Parathyroid adenoma (tissue), 2 donors: Measurements from ENCODE around the gene LRRC57.

Experiments
- H2AFZ ChIP-seq: fragments of 300-600 bp; sonication (generic); one replicate; pipeline ENCODE4 v1.7.0; 2017; ENCODE audit warnings: antibody characterized with exemption, mild to moderate bottlenecking
- H3K27ac ChIP-seq: fragments of 300-600 bp; sonication (generic); one replicate; pipeline ENCODE4 v1.7.0; 2017
- H3K27me3 ChIP-seq: fragments of 300-600 bp; sonication (generic); one replicate; pipeline ENCODE4 v1.7.0; 2017; ENCODE audit warnings: low read length; ENCODE audit not compliant: control insufficient read depth, insufficient read depth
- H3K36me3 ChIP-seq: fragments of 300-600 bp; sonication (generic); one replicate; pipeline ENCODE4 v1.7.0; 2017; ENCODE audit warnings: low read length; ENCODE audit not compliant: control insufficient read depth, insufficient read depth
- H3K4me1 ChIP-seq: fragments of 300-600 bp; sonication (generic); one replicate; pipeline ENCODE4 v1.7.0; 2017; ENCODE audit warnings: control low read depth
- H3K4me2 ChIP-seq: fragments of 300-600 bp; sonication (generic); one replicate; pipeline ENCODE4 v1.7.0; 2017; ENCODE audit warnings: low read length
- H3K4me3 ChIP-seq: fragments of 300-600 bp; sonication (generic); one replicate; pipeline ENCODE4 v1.7.0; 2017; ENCODE audit warnings: low read depth, low read length
- H3K79me2 ChIP-seq: fragments of 300-600 bp; sonication (generic); one replicate; pipeline ENCODE4 v1.7.0; 2017; ENCODE audit warnings: control low read depth
- H3K9ac ChIP-seq: fragments of 300-600 bp; sonication (generic); one replicate; pipeline ENCODE4 v1.7.0; 2017; ENCODE audit warnings: mild to moderate bottlenecking
- H3K9me3 ChIP-seq: fragments of 300-600 bp; sonication (generic); one replicate; pipeline ENCODE4 v1.7.0; 2017; ENCODE audit warnings: low read length; ENCODE audit not compliant: control insufficient read depth
- CTCF ChIP-seq: fragments of 300-600 bp; sonication (generic); IDR thresholded peaks from one replicate; pipeline ENCODE4 v1.7.0; 2017; ENCODE audit warnings: antibody characterized with exemption, mild to moderate bottlenecking
- donor health status: primary hyperparathyroidism.

The LRRC57 gene

DNA sequence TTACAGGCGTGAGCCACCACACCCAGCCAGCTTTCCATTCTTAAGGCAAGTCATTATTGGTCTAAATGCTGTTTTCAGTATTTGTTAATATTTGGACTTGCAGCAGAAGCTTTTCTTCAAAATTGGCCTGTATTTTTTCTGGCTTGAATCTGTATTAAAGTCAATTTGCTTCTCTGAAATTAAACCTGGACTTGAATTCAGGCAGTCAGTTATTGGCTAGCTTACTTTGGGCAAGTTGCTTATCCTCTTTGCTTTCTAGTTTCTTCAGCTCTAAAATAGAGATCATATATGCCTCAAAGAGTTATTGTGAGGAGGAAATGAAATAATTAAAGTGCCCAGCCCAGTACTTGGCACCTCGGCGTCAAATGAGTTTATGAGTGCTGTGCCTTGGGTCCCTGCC lies 44.1 kb upstream of the LRRC57 start:
- no peak for TF ChIP-seq CTCF
- Histone ChIP-seq H3K4me3 (no peak overlapping the region), H3K9me3 (no peaks in the 10 kb centered on the region), H3K79me2 (no peaks in the 10 kb centered on the region), H3K27me3 (no peaks in the 10 kb centered on the region), H3K36me3 (no peaks in the 10 kb centered on the region), H3K27ac (no peak overlapping the region), H2AFZ (no peak overlapping the region), H3K4me2 (no peak overlapping the region), H3K9ac (no peak overlapping the region), H3K4me1 (no peaks in the 10 kb centered on the region)

DNA sequence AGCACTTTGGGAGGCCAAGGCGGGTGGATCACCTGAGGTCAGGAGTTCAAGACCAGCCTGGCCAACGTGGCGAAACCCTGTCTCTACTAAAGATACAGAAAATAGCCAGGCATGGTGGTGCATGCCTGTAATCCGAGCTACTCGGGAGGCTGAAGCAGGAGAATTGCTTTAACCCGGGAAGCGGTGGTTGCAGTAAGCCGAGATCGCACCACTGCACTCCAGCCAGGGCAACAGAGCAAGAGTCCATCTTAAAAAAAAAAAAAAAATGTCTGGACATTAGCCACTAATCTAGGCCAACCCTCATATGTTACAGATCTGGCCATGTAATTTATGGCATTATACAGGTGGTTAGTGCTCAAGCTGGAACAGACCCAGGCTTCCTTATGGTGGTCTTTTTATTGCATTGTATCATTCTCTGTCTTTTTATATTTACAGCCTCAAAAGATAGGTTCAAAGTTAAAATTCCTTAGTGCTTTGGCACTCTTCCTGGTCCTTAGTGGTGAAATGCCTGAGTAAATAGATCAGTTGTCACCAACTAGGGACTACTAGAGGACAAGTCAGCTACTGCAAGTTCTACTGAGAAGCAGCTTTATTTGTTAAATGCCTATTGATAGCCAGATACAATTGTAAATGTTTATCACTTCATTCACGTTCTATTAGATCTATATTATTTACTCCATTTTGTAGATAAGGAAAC lies 42.8 kb upstream of the LRRC57 start:
- TF ChIP-seq CTCF: no peak
- Histone ChIP-seq H3K9me3 (no peaks in the 10 kb centered on the region), H3K79me2 (no peaks in the 10 kb centered on the region), H3K27ac (no peak overlapping the region), H2AFZ (no peak overlapping the region), H3K4me3 (no peak overlapping the region), H3K4me1 (no peaks in the 10 kb centered on the region), H3K4me2 (no peak overlapping the region), H3K27me3 (no peaks in the 10 kb centered on the region), H3K36me3 (no peaks in the 10 kb centered on the region), H3K9ac (no peak overlapping the region)

DNA sequence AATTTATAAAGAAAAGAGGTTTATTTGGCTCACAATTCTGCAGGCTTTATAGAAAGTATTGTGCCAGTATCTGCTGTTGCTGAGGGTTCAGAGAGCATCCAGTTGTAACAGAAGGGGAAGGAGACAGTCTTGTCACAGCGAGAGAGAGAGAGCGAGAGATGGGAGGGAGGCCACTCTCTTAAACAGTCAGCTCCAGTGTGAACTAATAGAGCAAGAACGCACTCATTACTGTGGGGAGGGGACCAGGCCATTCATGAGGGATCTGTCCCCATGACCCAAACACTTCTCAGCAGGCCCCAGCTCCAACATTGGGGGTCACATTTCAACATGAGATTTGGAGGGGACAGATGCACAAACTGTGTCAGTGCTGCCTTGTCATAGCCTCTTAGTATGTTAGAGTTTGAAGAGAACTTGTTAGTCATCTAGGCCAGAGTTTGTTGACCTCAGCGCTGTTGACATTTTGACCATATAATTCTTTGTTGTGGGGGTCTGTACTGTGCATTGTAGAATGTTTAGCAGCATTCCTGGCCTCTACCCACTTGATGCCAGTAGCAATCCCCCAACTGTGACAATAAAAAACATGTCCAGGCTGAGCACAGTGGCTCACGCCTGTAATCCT lies 42.1 kb upstream of the LRRC57 start:
- Histone ChIP-seq H3K79me2 (no peaks in the 10 kb centered on the region), H3K27ac (no peak overlapping the region), H3K9ac (no peak overlapping the region)

GRCh38 chr15:42584031-42584765 lies 35.6 kb upstream of the LRRC57 start:
- Histone ChIP-seq H3K9me3 (no peaks in the 10 kb centered on the region), H2AFZ (no peak overlapping the region), H3K79me2 (no peaks in the 10 kb centered on the region), H3K9ac (no peak overlapping the region), H3K27ac (no peak overlapping the region), H3K4me2 (no peak overlapping the region), H3K4me1 (no peaks in the 10 kb centered on the region), H3K27me3 (no peaks in the 10 kb centered on the region), H3K4me3 (no peak overlapping the region), H3K36me3 (no peaks in the 10 kb centered on the region)
- TF ChIP-seq CTCF: no peak

More for the DNA sequence above, 42.1 kb upstream of the LRRC57 start:
- Histone ChIP-seq H3K4me3 (no peak overlapping the region), H3K9me3 (no peaks in the 10 kb centered on the region), H3K36me3 (no peaks in the 10 kb centered on the region), H3K4me1 (no peaks in the 10 kb centered on the region), H2AFZ (no peak overlapping the region), H3K4me2 (no peak overlapping the region), H3K27me3 (no peaks in the 10 kb centered on the region)
- no peak for TF ChIP-seq CTCF
